NB4 (cell line): ENCODE measurements around the gene PDXDC1.
"Not testable (repeated sequence)": the region's sequence is repeated elsewhere in the genome, so short reads cannot be mapped to it uniquely, and the experiment has no call there.

Experiments
- CTCF ChIP-seq: IDR thresholded peaks from one replicate; pipeline ENCODE4 v1.5.1; 2012; ENCODE audit warnings: low read depth, low read length
- POLR2A ChIP-seq: IDR thresholded peaks from 2 replicates; pipeline ENCODE4 v1.6.1; 2011; ENCODE audit warnings: mild to moderate bottlenecking; ENCODE audit not compliant: insufficient read length; ENCODE audit errors: extremely low read depth

- not testable (repeated sequence) for TF ChIP-seq CTCF, POLR2A
Measured at GRCh38 chr16:14988661-14989191, 13.9 kb downstream of the PDXDC1 start.
